HepG2 (cell line): ENCODE data around the gene PEX3. TPM values are rescaled to one million over a fixed set of nuclear protein-coding genes. Genes with fewer than 3 reads are reported as not detected.

Source experiments
- BCL6 ChIP-seq: IDR thresholded peaks from 2 replicates; pipeline ENCODE4 v1.6.1; 2016; ENCODE audit warnings: missing genetic modification reagents, missing compliant biosample characterization
- HNF4A ChIP-seq: sonication (generic); formaldehyde crosslinking; IDR thresholded peaks from 2 replicates; pipeline ENCODE4 v1.4.0; 2020; ENCODE audit warnings: missing genetic modification reagents
- HNRNPL ChIP-seq: fragments of 200-400 bp; formaldehyde crosslinking; IDR thresholded peaks from 2 replicates; pipeline ENCODE4 v1.6.1; 2017; ENCODE audit warnings: mild to moderate bottlenecking, low read depth, low read length
- KMT2A ChIP-seq: sonication (generic); formaldehyde crosslinking; IDR thresholded peaks from 2 replicates; pipeline ENCODE4 v1.4.0; 2020; ENCODE audit warnings: missing genetic modification reagents
- POLR2AphosphoS5 ChIP-seq: IDR thresholded peaks from 2 replicates; pipeline ENCODE4 v1.6.1; 2012; ENCODE audit warnings: low read depth, low read length
- RNF2 ChIP-seq: fragments of 450-650 bp; conservative IDR thresholded peaks from 2 replicates; pipeline ENCODE4 v1.6.1; 2016; ENCODE audit warnings: low read depth
- RXRA ChIP-seq: sonication (generic); formaldehyde crosslinking; IDR thresholded peaks from 2 replicates; pipeline ENCODE4 v1.5.1; 2020; ENCODE audit warnings: missing genetic modification reagents
- SAP130 ChIP-seq: IDR thresholded peaks from 2 replicates; pipeline ENCODE4 v1.6.1; 2016; ENCODE audit warnings: low read depth
- TP53 ChIP-seq: sonication (generic); formaldehyde crosslinking; conservative IDR thresholded peaks from 2 replicates; pipeline ENCODE4 v1.4.0; 2020; ENCODE audit warnings: missing genetic modification reagents
- ZNF207 ChIP-seq: fragments of 450-650 bp; IDR thresholded peaks from 2 replicates; pipeline ENCODE4 v1.6.1; 2016; ENCODE audit warnings: antibody characterized with exemption, borderline replicate concordance
- ZNF501 ChIP-seq: sonication (generic); formaldehyde crosslinking; IDR thresholded peaks from 2 replicates; pipeline ENCODE4 v1.5.1; 2020; ENCODE audit warnings: mild to moderate bottlenecking, moderate library complexity, missing genetic modification reagents
- ZNF747 ChIP-seq: sonication (generic); formaldehyde crosslinking; IDR thresholded peaks from 2 replicates; pipeline ENCODE4 v1.8.1; 2023; ENCODE audit warnings: missing genetic modification reagents, mild to moderate bottlenecking, borderline replicate concordance
- polyA plus RNA-seq, 8 experiments: library from polyadenylated mRNA; depleted of rRNA in 3 of 8; stranded (reverse) in 7 of 8; unstranded in 1 of 8; fragments of >200 nt; fragmentation: Illumina TruSeq in 4 of 8; extraction: Trizol in 4 of 8; gene quantifications; 2 replicates each; pipeline versions ENCODE4 v1.2.1 to v1.2.3, GENCODE V29; 2011 to 2016; ENCODE audit warnings: low read depth in 4 of 8, missing spikeins in 1 of 8, mixed read lengths in 1 of 8; ENCODE audit not compliant: insufficient read depth in 1 of 8
- total RNA-seq, 5 experiments: library from RNA; depleted of rRNA; stranded (reverse); fragments of >200 nt; fragmentation: Illumina TruSeq; extraction: Trizol; gene quantifications; 2 replicates each; pipeline ENCODE4 v1.2.3, GENCODE V29; 2016; ENCODE audit warnings: low read depth in 1 of 5
- TF ChIP-seq, protein P1 (sequence below): sonication (generic); formaldehyde crosslinking; IDR thresholded peaks from 2 replicates; pipeline ENCODE4 v1.4.0; 2020; ENCODE audit warnings: missing genetic modification reagents
- TF ChIP-seq, protein P2 (sequence below): IDR thresholded peaks from 2 replicates; pipeline ENCODE4 v1.6.1; 2016; ENCODE audit warnings: low read depth
- TF ChIP-seq, protein P3 (sequence below): sonication (generic); formaldehyde crosslinking; IDR thresholded peaks from 2 replicates; pipeline ENCODE4 v1.5.0; 2020; ENCODE audit warnings: missing genetic modification reagents
- TF ChIP-seq, protein P4 (sequence below): sonication (generic); formaldehyde crosslinking; IDR thresholded peaks from 2 replicates; pipeline ENCODE4 v1.9.0; 2022; ENCODE audit warnings: low read depth, missing genetic modification reagents
- TF ChIP-seq, protein P5 (sequence below): IDR thresholded peaks from 2 replicates; pipeline ENCODE4 v1.6.1; 2016; ENCODE audit warnings: low read depth, missing genetic modification reagents, missing compliant biosample characterization
- TF ChIP-seq, protein P6 (sequence below): IDR thresholded peaks from 2 replicates; pipeline ENCODE4 v1.6.1; 2012; ENCODE audit warnings: inconsistent platforms
- TF ChIP-seq, protein P7 (sequence below): sonication (generic); formaldehyde crosslinking; IDR thresholded peaks from 2 replicates; pipeline ENCODE4 v1.5.1; 2020; ENCODE audit warnings: missing genetic modification reagents, mild to moderate bottlenecking, borderline replicate concordance

The PEX3 gene
- total and polyA plus RNA-seq, 2 of the 13 experiments (the other 11 are each of a cell fraction or from before 2014, with no cell fraction given) = 30.9 to 40.8 TPM

DNA sequence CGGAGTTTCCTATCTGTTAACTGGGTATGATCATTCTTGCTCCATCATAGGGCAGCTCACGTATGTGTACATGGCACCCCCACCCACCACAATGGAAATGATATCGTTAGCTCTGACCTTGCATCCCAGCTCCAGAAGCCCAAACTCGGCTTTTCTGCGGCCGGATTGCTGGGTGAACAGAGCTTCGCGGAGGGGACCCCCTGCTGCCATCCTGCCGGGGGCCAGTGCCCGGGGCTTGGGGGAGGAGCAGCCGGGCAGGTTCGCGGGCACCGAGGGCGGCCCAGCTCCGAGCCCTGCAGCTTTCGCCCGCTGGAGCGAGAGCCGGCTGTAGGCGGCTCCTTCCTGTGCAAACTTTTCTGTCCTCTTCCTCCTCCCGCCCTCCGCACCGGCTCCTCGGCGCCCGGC, 85.9 kb downstream of the PEX3 start (continued):
- TF ChIP-seq KMT2A (peak; percentile 55; the same call in 1 of the 2 replicates), ZNF747 (CRISPR knock-in tag) (no peak), HNRNPL (peak; percentile 91), SAP130 (CRISPR knock-in tag) (peak; percentile 25; the same call in 1 of the 2 replicates), POLR2AphosphoS5 (no peak), TP53 (CRISPR knock-in tag) (no peak), ZNF501 (CRISPR knock-in tag) (0 out of 2 replicates have a peak, but pooled peaks have one; percentile 46), HNF4A (no peak), RXRA (CRISPR knock-in tag) (peak; percentile 18; the same call in 1 of the 2 replicates), RNF2 (no peak), BCL6 (CRISPR knock-in tag) (0 out of 2 replicates have a peak, but pooled peaks have one; percentile 32), ZNF207 (no peak)
- TF ChIP-seq, protein P1, sequence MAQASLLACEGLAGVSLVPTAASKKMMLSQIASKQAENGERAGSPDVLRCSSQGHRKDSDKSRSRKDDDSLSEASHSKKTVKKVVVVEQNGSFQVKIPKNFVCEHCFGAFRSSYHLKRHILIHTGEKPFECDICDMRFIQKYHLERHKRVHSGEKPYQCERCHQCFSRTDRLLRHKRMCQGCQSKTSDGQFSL (CRISPR knock-in tag) = peak; percentile 62; the same call in 1 of the 2 replicates
- TF ChIP-seq, protein P2, sequence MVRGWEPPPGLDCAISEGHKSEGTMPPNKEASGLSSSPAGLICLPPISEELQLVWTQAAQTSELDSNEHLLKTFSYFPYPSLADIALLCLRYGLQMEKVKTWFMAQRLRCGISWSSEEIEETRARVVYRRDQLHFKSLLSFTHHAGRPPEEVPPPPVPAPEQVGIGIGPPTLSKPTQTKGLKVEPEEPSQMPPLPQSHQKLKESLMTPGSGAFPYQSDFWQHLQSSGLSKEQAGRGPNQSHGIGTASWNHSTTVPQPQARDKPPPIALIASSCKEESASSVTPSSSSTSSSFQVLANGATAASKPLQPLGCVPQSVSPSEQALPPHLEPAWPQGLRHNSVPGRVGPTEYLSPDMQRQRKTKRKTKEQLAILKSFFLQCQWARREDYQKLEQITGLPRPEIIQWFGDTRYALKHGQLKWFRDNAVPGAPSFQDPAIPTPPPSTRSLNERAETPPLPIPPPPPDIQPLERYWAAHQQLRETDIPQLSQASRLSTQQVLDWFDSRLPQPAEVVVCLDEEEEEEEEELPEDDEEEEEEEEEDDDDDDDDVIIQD = no peak
- TF ChIP-seq, protein P3, sequence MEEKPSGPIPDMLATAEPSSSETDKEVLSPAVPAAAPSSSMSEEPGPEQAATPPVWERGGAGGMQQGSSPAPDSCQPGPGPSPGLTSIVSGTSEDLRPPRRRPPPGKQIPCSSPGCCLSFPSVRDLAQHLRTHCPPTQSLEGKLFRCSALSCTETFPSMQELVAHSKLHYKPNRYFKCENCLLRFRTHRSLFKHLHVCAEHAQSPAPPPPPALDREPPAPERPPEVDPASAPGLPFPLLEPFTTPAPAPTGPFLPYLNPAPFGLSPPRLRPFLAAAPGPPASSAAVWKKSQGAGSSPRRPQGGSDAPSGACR = no peak
- TF ChIP-seq, protein P4, sequence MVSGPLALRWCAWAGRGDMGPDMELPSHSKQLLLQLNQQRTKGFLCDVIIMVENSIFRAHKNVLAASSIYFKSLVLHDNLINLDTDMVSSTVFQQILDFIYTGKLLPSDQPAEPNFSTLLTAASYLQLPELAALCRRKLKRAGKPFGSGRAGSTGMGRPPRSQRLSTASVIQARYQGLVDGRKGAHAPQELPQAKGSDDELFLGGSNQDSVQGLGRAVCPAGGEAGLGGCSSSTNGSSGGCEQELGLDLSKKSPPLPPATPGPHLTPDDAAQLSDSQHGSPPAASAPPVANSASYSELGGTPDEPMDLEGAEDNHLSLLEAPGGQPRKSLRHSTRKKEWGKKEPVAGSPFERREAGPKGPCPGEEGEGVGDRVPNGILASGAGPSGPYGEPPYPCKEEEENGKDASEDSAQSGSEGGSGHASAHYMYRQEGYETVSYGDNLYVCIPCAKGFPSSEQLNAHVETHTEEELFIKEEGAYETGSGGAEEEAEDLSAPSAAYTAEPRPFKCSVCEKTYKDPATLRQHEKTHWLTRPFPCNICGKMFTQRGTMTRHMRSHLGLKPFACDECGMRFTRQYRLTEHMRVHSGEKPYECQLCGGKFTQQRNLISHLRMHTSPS = peak; percentile 74; the same call in 1 of the 2 replicates
- TF ChIP-seq, protein P5, sequence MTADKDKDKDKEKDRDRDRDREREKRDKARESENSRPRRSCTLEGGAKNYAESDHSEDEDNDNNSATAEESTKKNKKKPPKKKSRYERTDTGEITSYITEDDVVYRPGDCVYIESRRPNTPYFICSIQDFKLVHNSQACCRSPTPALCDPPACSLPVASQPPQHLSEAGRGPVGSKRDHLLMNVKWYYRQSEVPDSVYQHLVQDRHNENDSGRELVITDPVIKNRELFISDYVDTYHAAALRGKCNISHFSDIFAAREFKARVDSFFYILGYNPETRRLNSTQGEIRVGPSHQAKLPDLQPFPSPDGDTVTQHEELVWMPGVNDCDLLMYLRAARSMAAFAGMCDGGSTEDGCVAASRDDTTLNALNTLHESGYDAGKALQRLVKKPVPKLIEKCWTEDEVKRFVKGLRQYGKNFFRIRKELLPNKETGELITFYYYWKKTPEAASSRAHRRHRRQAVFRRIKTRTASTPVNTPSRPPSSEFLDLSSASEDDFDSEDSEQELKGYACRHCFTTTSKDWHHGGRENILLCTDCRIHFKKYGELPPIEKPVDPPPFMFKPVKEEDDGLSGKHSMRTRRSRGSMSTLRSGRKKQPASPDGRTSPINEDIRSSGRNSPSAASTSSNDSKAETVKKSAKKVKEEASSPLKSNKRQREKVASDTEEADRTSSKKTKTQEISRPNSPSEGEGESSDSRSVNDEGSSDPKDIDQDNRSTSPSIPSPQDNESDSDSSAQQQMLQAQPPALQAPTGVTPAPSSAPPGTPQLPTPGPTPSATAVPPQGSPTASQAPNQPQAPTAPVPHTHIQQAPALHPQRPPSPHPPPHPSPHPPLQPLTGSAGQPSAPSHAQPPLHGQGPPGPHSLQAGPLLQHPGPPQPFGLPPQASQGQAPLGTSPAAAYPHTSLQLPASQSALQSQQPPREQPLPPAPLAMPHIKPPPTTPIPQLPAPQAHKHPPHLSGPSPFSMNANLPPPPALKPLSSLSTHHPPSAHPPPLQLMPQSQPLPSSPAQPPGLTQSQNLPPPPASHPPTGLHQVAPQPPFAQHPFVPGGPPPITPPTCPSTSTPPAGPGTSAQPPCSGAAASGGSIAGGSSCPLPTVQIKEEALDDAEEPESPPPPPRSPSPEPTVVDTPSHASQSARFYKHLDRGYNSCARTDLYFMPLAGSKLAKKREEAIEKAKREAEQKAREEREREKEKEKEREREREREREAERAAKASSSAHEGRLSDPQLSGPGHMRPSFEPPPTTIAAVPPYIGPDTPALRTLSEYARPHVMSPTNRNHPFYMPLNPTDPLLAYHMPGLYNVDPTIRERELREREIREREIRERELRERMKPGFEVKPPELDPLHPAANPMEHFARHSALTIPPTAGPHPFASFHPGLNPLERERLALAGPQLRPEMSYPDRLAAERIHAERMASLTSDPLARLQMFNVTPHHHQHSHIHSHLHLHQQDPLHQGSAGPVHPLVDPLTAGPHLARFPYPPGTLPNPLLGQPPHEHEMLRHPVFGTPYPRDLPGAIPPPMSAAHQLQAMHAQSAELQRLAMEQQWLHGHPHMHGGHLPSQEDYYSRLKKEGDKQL (CRISPR knock-in tag) = no peak
- TF ChIP-seq, protein P6, sequence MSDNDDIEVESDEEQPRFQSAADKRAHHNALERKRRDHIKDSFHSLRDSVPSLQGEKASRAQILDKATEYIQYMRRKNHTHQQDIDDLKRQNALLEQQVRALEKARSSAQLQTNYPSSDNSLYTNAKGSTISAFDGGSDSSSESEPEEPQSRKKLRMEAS = 0 out of 2 replicates have a peak, but pooled peaks have one; percentile 9
- TF ChIP-seq, protein P7, sequence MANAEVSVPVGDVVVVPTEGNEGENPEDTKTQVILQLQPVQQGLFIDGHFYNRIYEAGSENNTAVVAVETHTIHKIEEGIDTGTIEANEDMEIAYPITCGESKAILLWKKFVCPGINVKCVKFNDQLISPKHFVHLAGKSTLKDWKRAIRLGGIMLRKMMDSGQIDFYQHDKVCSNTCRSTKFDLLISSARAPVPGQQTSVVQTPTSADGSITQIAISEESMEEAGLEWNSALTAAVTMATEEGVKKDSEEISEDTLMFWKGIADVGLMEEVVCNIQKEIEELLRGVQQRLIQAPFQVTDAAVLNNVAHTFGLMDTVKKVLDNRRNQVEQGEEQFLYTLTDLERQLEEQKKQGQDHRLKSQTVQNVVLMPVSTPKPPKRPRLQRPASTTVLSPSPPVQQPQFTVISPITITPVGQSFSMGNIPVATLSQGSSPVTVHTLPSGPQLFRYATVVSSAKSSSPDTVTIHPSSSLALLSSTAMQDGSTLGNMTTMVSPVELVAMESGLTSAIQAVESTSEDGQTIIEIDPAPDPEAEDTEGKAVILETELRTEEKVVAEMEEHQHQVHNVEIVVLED = no peak
